HEK293T (cell line): ENCODE measurements around the gene CRIP3.

ENCODE experiments used
- FOXM1 ChIP-seq: fragments of 450-650 bp; IDR thresholded peaks from 2 replicates; pipeline ENCODE4 v1.6.1; 2017; ENCODE audit warnings: mild to moderate bottlenecking, borderline replicate concordance
- PKNOX1 ChIP-seq: fragments of 450-650 bp; IDR thresholded peaks from 2 replicates; pipeline ENCODE4 v1.6.1; 2016

GRCh38 chr6:43338243-43338642, 29.6 kb upstream of the CRIP3 start:
- TF ChIP-seq PKNOX1 = no peak
- TF ChIP-seq FOXM1 = no peak
